GM10266 (cell line): ENCODE measurements around the gene CDC42SE2.

Source experiments
- DNase-seq: peaks from one replicate; pipeline ENCODE4 v3.0.0; 2012; ENCODE audit errors: extremely low spot score
- TF ChIP-seq, protein P1 (sequence below): IDR thresholded peaks from 2 replicates; pipeline ENCODE4 v1.5.1; 2012; ENCODE audit warnings: mild to moderate bottlenecking, low read depth; ENCODE audit not compliant: control insufficient read depth, insufficient read depth; ENCODE audit errors: missing control alignments

Gene CDC42SE2

DNA sequence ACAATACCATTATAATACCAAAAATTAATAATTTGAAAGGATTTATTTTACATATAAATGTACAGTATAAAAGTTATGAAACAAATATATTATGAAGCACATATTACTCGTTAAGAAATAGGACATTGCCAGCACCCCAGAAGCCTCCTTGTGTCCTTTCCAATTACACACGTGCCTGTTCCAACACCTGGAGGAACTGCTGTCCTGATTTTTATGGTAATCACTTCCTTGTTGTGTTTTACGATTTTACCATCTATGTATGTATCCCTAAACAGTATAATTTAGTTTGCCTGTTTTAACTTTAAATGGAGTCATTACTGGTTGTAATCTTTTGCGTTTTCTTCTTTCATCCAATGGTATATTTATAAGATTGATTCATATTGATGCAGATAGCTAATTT is 105.0 kb downstream of the CDC42SE2 start:
- TF ChIP-seq, protein P1, sequence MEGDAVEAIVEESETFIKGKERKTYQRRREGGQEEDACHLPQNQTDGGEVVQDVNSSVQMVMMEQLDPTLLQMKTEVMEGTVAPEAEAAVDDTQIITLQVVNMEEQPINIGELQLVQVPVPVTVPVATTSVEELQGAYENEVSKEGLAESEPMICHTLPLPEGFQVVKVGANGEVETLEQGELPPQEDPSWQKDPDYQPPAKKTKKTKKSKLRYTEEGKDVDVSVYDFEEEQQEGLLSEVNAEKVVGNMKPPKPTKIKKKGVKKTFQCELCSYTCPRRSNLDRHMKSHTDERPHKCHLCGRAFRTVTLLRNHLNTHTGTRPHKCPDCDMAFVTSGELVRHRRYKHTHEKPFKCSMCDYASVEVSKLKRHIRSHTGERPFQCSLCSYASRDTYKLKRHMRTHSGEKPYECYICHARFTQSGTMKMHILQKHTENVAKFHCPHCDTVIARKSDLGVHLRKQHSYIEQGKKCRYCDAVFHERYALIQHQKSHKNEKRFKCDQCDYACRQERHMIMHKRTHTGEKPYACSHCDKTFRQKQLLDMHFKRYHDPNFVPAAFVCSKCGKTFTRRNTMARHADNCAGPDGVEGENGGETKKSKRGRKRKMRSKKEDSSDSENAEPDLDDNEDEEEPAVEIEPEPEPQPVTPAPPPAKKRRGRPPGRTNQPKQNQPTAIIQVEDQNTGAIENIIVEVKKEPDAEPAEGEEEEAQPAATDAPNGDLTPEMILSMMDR = no peak
- no peak for DNase-seq

GRCh38 chr5:131369558-131369957 is 105.7 kb downstream of the CDC42SE2 start:
- TF ChIP-seq, protein P1 = no peak
- DNase-seq = no peak

GRCh38 chr5:131371835-131372234 is 108.0 kb downstream of the CDC42SE2 start:
- no peak for DNase-seq
- TF ChIP-seq, protein P1 = no peak

- TF ChIP-seq, protein P1 = no peak
- DNase-seq = no peak
Observed at GRCh38 chr5:131373265-131373664, 109.4 kb downstream of the CDC42SE2 start.

- no peak for DNase-seq
- TF ChIP-seq, protein P1 = no peak
Observed at GRCh38 chr5:131375351-131375750, 111.5 kb downstream of the CDC42SE2 start.

- DNase-seq = no peak
- TF ChIP-seq, protein P1 = no peak
Observed at GRCh38 chr5:131377346-131377745, 113.5 kb downstream of the CDC42SE2 start.

- DNase-seq = no peak
- TF ChIP-seq, protein P1 = no peak
Observed at GRCh38 chr5:131377785-131378325, 114.0 kb downstream of the CDC42SE2 start.
